HEK293 (cell line): ENCODE results near the gene TINAGL1.

Experiments used
- CTCF ChIA-PET: fragments of 350-600 bp; formaldehyde crosslinking; extraction: SDS; loops from one replicate; lab custom pipeline; 2021; ENCODE audit warnings: antibody characterized with exemption; lab: Yijun Ruan, JAX
- POLR2A ChIA-PET: fragments of 300-600 bp; formaldehyde crosslinking; extraction: SDS; loops from one replicate; lab custom pipeline; 2020; ENCODE audit warnings: antibody characterized with exemption, inconsistent platforms; lab: Yijun Ruan, JAX
- H3K27ac ChIP-seq: fragments of 200-500 bp; sonication (Bioruptor generic); 2 replicates; pipeline ENCODE4 v1.5.1; 2014; ENCODE audit warnings: low read depth, low read length, control low read depth, inconsistent platforms; ENCODE audit errors: extremely low read depth
- H3K36me3 ChIP-seq, 2 experiments: fragments of 200-500 bp in 1 of 2; sonication (Bioruptor generic) in 1 of 2; 1 replicate in 1 of 2; 2 replicates in 1 of 2; pipeline ENCODE4 v1.5.1; 2014 to 2017; ENCODE audit warnings: inconsistent platforms in 2 of 2, low read length in 2 of 2; ENCODE audit not compliant: control insufficient read depth in 2 of 2, insufficient read depth in 1 of 2
- H3K4me1 ChIP-seq: fragments of 200-500 bp; sonication (Bioruptor generic); 2 replicates; pipeline ENCODE4 v1.5.1; 2014; ENCODE audit warnings: mild to moderate bottlenecking, low read length, inconsistent platforms; ENCODE audit not compliant: control insufficient read depth, insufficient read depth
- H3K4me3 ChIP-seq: 2 replicates; pipeline ENCODE4 v1.5.1; 2011; ENCODE audit warnings: low read depth, mild to moderate bottlenecking, control low read depth, low read length, moderate library complexity
- H3K9me3 ChIP-seq: fragments of 200-500 bp; sonication (Bioruptor generic); 2 replicates; pipeline ENCODE4 v1.5.1; 2014; ENCODE audit warnings: low read depth, low read length, inconsistent platforms; ENCODE audit not compliant: control insufficient read depth, insufficient read depth
- BCL6B ChIP-seq: fragments of 450-650 bp; formaldehyde crosslinking; IDR thresholded peaks from 2 replicates; pipeline ENCODE4 v1.5.1; 2017; ENCODE audit warnings: missing biosample characterization, missing genetic modification characterization
- ELK4 ChIP-seq: IDR thresholded peaks from 2 replicates; pipeline ENCODE4 v1.6.1; 2011; ENCODE audit warnings: mild to moderate bottlenecking, low read depth, low read length, borderline replicate concordance
- GLI2 ChIP-seq: fragments of 450-650 bp; formaldehyde crosslinking; IDR thresholded peaks from 2 replicates; pipeline ENCODE4; 2017; ENCODE audit warnings: missing biosample characterization, missing genetic modification characterization, low read depth, borderline replicate concordance
- HIC1 ChIP-seq: fragments of 450-650 bp; formaldehyde crosslinking; IDR thresholded peaks from 2 replicates; pipeline ENCODE4 v1.5.1; 2016; ENCODE audit warnings: missing biosample characterization, missing genetic modification characterization
- HOXA7 ChIP-seq: sonication (generic); formaldehyde crosslinking; IDR thresholded peaks from 2 replicates; pipeline ENCODE4 v1.8.1; 2022; ENCODE audit warnings: missing genetic modification reagents, borderline replicate concordance
- KLF10 ChIP-seq: fragments of 450-650 bp; IDR thresholded peaks from 2 replicates; pipeline ENCODE4 v1.5.1; 2018; ENCODE audit warnings: missing biosample characterization, mild to moderate bottlenecking, missing genetic modification characterization
- KLF9 ChIP-seq: fragments of 450-650 bp; formaldehyde crosslinking; IDR thresholded peaks from 2 replicates; pipeline ENCODE4 v1.5.1; 2016; ENCODE audit warnings: missing biosample characterization, missing genetic modification characterization, low read depth
- REPIN1 ChIP-seq: fragments of 450-650 bp; formaldehyde crosslinking; IDR thresholded peaks from 2 replicates; pipeline ENCODE4 v1.5.1; 2017; ENCODE audit warnings: missing biosample characterization, missing genetic modification characterization, low read depth
- SALL2 ChIP-seq: fragments of 450-650 bp; formaldehyde crosslinking; IDR thresholded peaks from 2 replicates; pipeline ENCODE4 v1.5.0; 2017; ENCODE audit warnings: missing biosample characterization, mild to moderate bottlenecking, missing genetic modification characterization, borderline replicate concordance
- ZBTB10 ChIP-seq: fragments of 450-650 bp; formaldehyde crosslinking; IDR thresholded peaks from 2 replicates; pipeline ENCODE4 v1.5.1; 2016; ENCODE audit warnings: missing biosample characterization, missing genetic modification characterization
- ZNF121 ChIP-seq: fragments of 450-650 bp; formaldehyde crosslinking; IDR thresholded peaks from 2 replicates; pipeline ENCODE4 v1.5.1; 2016; ENCODE audit warnings: missing biosample characterization, missing genetic modification characterization
- ZNF133 ChIP-seq: fragments of 450-650 bp; formaldehyde crosslinking; IDR thresholded peaks from 2 replicates; pipeline ENCODE4 v1.5.1; 2016; ENCODE audit warnings: missing biosample characterization, missing genetic modification characterization
- ZNF157 ChIP-seq: fragments of 450-650 bp; formaldehyde crosslinking; IDR thresholded peaks from 2 replicates; pipeline ENCODE4 v1.5.1; 2016; ENCODE audit warnings: missing biosample characterization, missing genetic modification characterization
- ZNF18 ChIP-seq: fragments of 450-650 bp; formaldehyde crosslinking; IDR thresholded peaks from 2 replicates; pipeline ENCODE4 v1.5.1; 2016; ENCODE audit warnings: missing biosample characterization, missing genetic modification characterization
- ZNF404 ChIP-seq: fragments of 450-650 bp; formaldehyde crosslinking; IDR thresholded peaks from 2 replicates; pipeline ENCODE4 v1.5.1; 2017; ENCODE audit warnings: missing biosample characterization, missing genetic modification characterization
- ZNF571 ChIP-seq: fragments of 450-650 bp; formaldehyde crosslinking; IDR thresholded peaks from 2 replicates; pipeline ENCODE4 v1.5.0; 2017; ENCODE audit warnings: missing biosample characterization, missing genetic modification characterization
- ZNF629 ChIP-seq: fragments of 450-650 bp; formaldehyde crosslinking; IDR thresholded peaks from 2 replicates; pipeline ENCODE4 v1.5.1; 2017; ENCODE audit warnings: missing biosample characterization, missing genetic modification characterization
- ZNF692 ChIP-seq: fragments of 450-650 bp; formaldehyde crosslinking; IDR thresholded peaks from 2 replicates; pipeline ENCODE4 v1.5.1; 2016; ENCODE audit warnings: missing biosample characterization, missing genetic modification characterization
- ZNF792 ChIP-seq: fragments of 450-650 bp; formaldehyde crosslinking; IDR thresholded peaks from 2 replicates; pipeline ENCODE4 v1.5.1; 2016; ENCODE audit warnings: missing biosample characterization, missing genetic modification characterization
- ZXDB ChIP-seq: fragments of 450-650 bp; formaldehyde crosslinking; IDR thresholded peaks from 2 replicates; pipeline ENCODE4 v1.5.1; 2016; ENCODE audit warnings: missing biosample characterization, missing genetic modification characterization

The TINAGL1 gene

GRCh38 chr1:31551208-31551607, 25.1 kb upstream of the TINAGL1 start:
- CTCF ChIA-PET, result interaction anchor here (0.6 to 3.6 kb wide), 4 partner anchors 17 to 368 kb away, joined by 3 to 46 read pairs (median 4); no protein-coding TSS in a partner anchor
- H3K36me3 ChIP-seq, result no peaks in the 10 kb centered on the region
- H3K9me3 ChIP-seq, result no peaks in the 10 kb centered on the region
- no peak overlapping the region for H3K4me3 ChIP-seq
- no peak for TF ChIP-seq ELK4
- peak; percentile 41; the same call in 1 of the 2 replicates for TF ChIP-seq BCL6B (tag by site-specific recombination)
- no peak for TF ChIP-seq GLI2 (tag by site-specific recombination)
- TF ChIP-seq, all 188 proteins: peak for 1
- Histone ChIP-seq H3K27ac (no peak overlapping the region), H3K4me1 (no peaks in the 10 kb centered on the region)
- POLR2A ChIA-PET, result no interaction called here

GRCh38 chr1:31552489-31552888, 23.8 kb upstream of the TINAGL1 start:
- no peaks in the 10 kb centered on the region for H3K4me1 ChIP-seq
- no peak overlapping the region for H3K27ac ChIP-seq
- H3K9me3 ChIP-seq, result no peaks in the 10 kb centered on the region
- no peak overlapping the region for H3K4me3 ChIP-seq
- no peaks in the 10 kb centered on the region for H3K36me3 ChIP-seq
- ChIA-PET CTCF (interaction anchor here (0.6 kb wide), 2 partner anchors 9 to 307 kb away, joined by 3 to 4 read pairs; no protein-coding TSS in a partner anchor), POLR2A (no interaction called here)
- TF ChIP-seq ZXDB (tag by site-specific recombination) (no peak), ZNF571 (tag by site-specific recombination) (no peak), KLF10 (tag by site-specific recombination) (no peak)

GRCh38 chr1:31556481-31557006, 19.8 kb upstream of the TINAGL1 start:
- H3K4me1 ChIP-seq, result no peaks in the 10 kb centered on the region
- CTCF ChIA-PET, result interaction anchor here (0.6 to 1.8 kb wide), 3 partner anchors 37 to 135 kb away, joined by 4 to 6 read pairs (median 5); no protein-coding TSS in a partner anchor
- POLR2A ChIA-PET, result no interaction called here
- no peak overlapping the region for H3K4me3 ChIP-seq
- no peaks in the 10 kb centered on the region for H3K9me3 ChIP-seq
- H3K27ac ChIP-seq, result no peak overlapping the region
- H3K36me3 ChIP-seq, result no peaks in the 10 kb centered on the region
- TF ChIP-seq KLF9 (tag by site-specific recombination) (no peak), SALL2 (tag by site-specific recombination) (no peak), REPIN1 (no peak), ZNF629 (tag by site-specific recombination) (no peak), ZNF18 (tag by site-specific recombination) (no peak), ZNF792 (tag by site-specific recombination) (no peak), ZNF133 (tag by site-specific recombination) (no peak), ZNF404 (tag by site-specific recombination) (no peak), ZNF157 (tag by site-specific recombination) (no peak), ZNF692 (tag by site-specific recombination) (no peak), HOXA7 (CRISPR knock-in tag) (no peak), ZNF121 (tag by site-specific recombination) (no peak), HIC1 (tag by site-specific recombination) (no peak), ZBTB10 (no peak)
